MM.1S (cell line): ENCODE measurements around the gene ZC3H15.

ENCODE experiments used
- DNase-seq: peaks from one replicate; pipeline ENCODE4 v3.0.0-alpha.2; 2015
- H2AFZ ChIP-seq: fragments of 300-600 bp; sonication (generic); 2 replicates; pipeline ENCODE4 v1.6.0; 2016; ENCODE audit warnings: antibody characterized with exemption, low read length
- H3F3A ChIP-seq: fragments of 300-600 bp; sonication (generic); 2 replicates; pipeline ENCODE4 v1.6.1; 2016; ENCODE audit warnings: mild to moderate bottlenecking, antibody characterized with exemption, low read length, moderate library complexity, mixed read lengths; ENCODE audit not compliant: insufficient read depth
- H3K27ac ChIP-seq: fragments of 300-600 bp; sonication (generic); 2 replicates; pipeline ENCODE4 v1.5.1; 2016; ENCODE audit warnings: mild to moderate bottlenecking, low read length
- H3K27me3 ChIP-seq: fragments of 300-600 bp; sonication (generic); replicated peaks from 2 replicates; pipeline ENCODE4 v1.6.0; 2016; ENCODE audit warnings: low read length; ENCODE audit not compliant: insufficient read depth
- H3K36me3 ChIP-seq: fragments of 300-600 bp; sonication (generic); replicated peaks from 2 replicates; pipeline ENCODE4 v1.6.1; 2016; ENCODE audit warnings: mild to moderate bottlenecking, low read length, mixed read lengths; ENCODE audit not compliant: insufficient read depth
- H3K4me1 ChIP-seq: fragments of 300-600 bp; sonication (generic); 2 replicates; pipeline ENCODE4 v1.6.1; 2016; ENCODE audit warnings: low read length, mixed read lengths
- H3K4me2 ChIP-seq: fragments of 300-600 bp; sonication (generic); 2 replicates; pipeline ENCODE4 v1.6.0; 2016; ENCODE audit warnings: low read depth, low read length
- H3K4me3 ChIP-seq: fragments of 300-600 bp; sonication (generic); 2 replicates; pipeline ENCODE4 v1.5.1; 2016; ENCODE audit warnings: low read length, mixed read lengths
- H3K79me2 ChIP-seq: fragments of 300-600 bp; sonication (generic); 2 replicates; pipeline ENCODE4 v1.6.1; 2016; ENCODE audit warnings: mixed run types, low read length, mixed read lengths
- H3K9ac ChIP-seq: fragments of 300-600 bp; sonication (generic); 2 replicates; pipeline ENCODE4 v1.6.1; 2016; ENCODE audit warnings: low read length, mixed read lengths
- H3K9me2 ChIP-seq: fragments of 300-600 bp; sonication (generic); replicated peaks from 2 replicates; pipeline ENCODE4 v1.6.1; 2016; ENCODE audit warnings: mild to moderate bottlenecking, low read length, mixed read lengths; ENCODE audit not compliant: insufficient read depth
- H3K9me3 ChIP-seq: fragments of 300-600 bp; sonication (generic); replicated peaks from 2 replicates; pipeline ENCODE4 v1.6.1; 2016; ENCODE audit warnings: mild to moderate bottlenecking, low read length, mixed read lengths; ENCODE audit not compliant: insufficient read depth
- H4K20me1 ChIP-seq: fragments of 300-600 bp; sonication (generic); 2 replicates; pipeline ENCODE4 v1.6.1; 2016; ENCODE audit warnings: mild to moderate bottlenecking, low read length, moderate library complexity, mixed read lengths; ENCODE audit not compliant: insufficient read depth
- CTCF ChIP-seq: fragments of 300-600 bp; sonication (generic); IDR thresholded peaks from 2 replicates; pipeline ENCODE4 v1.5.1; 2016; ENCODE audit warnings: antibody characterized with exemption, low read length, mixed read lengths
- EZH2 ChIP-seq: fragments of 300-600 bp; sonication (generic); optimal IDR thresholded peaks from 2 replicates; pipeline ENCODE3; 2017; ENCODE audit warnings: low read depth, mild to moderate bottlenecking, antibody characterized with exemption, low read length, mixed read lengths
- EZH2phosphoT487 ChIP-seq: fragments of 300-600 bp; sonication (generic); IDR thresholded peaks from 2 replicates; pipeline ENCODE4 v1.6.1; 2018; ENCODE audit warnings: antibody characterized with exemption, low read length

Gene ZC3H15

GRCh38 chr2:186486651-186487647 lies 889 bp downstream of the ZC3H15 start:
- TF ChIP-seq CTCF (no peak), EZH2phosphoT487 (no peak), EZH2 (no peak)
- DNase-seq = peak; percentile 46
- peak overlapping the region; percentile 62 for H3K4me2 ChIP-seq
- peaks cover 59% of the 10 kb centered on the region for H3K79me2 ChIP-seq
- H3K9me3 ChIP-seq = no peaks in the 10 kb centered on the region
- 0 out of 2 replicates have a peak, but pooled peaks cover 3% of the 10 kb centered on the region for H3F3A ChIP-seq
- peak overlapping the region; percentile 85 for H3K9ac ChIP-seq
- peaks cover 18% of the 10 kb centered on the region; the same call in 1 of the 2 replicates for H3K4me1 ChIP-seq
- H3K9me2 ChIP-seq = no peaks in the 10 kb centered on the region
- H4K20me1 ChIP-seq = peaks cover 38% of the 10 kb centered on the region
- H3K36me3 ChIP-seq = no peaks in the 10 kb centered on the region
- H2AFZ ChIP-seq = peak overlapping the region; percentile 13; the same call in 1 of the 2 replicates
- peak overlapping the region; percentile 79 for H3K27ac ChIP-seq
- H3K27me3 ChIP-seq = no peaks in the 10 kb centered on the region
- peak overlapping the region; percentile 92 for H3K4me3 ChIP-seq

- Histone ChIP-seq H3K9me3 (no peaks in the 10 kb centered on the region), H3K27me3 (no peaks in the 10 kb centered on the region), H2AFZ (no peak overlapping the region), H3K27ac (no peak overlapping the region), H3K79me2 (peaks cover 96% of the 10 kb centered on the region), H4K20me1 (peaks cover 52% of the 10 kb centered on the region), H3K9ac (no peak overlapping the region), H3K4me1 (peaks cover 7% of the 10 kb centered on the region; the same call in 1 of the 2 replicates), H3F3A (no peaks in the 10 kb centered on the region), H3K36me3 (peaks cover 10% of the 10 kb centered on the region), H3K4me3 (no peak overlapping the region), H3K4me2 (no peak overlapping the region), H3K9me2 (no peaks in the 10 kb centered on the region)
- no peak for DNase-seq
- TF ChIP-seq EZH2phosphoT487 (no peak), CTCF (no peak), EZH2 (no peak)
These were observed 7.6 kb downstream of the ZC3H15 start for GRCh38 chr2:186493564-186494085.

GRCh38 chr2:186496401-186496800 lies 10.3 kb downstream of the ZC3H15 start:
- no peaks in the 10 kb centered on the region for H3F3A ChIP-seq
- no peak overlapping the region for H3K27ac ChIP-seq
- H3K79me2 ChIP-seq = peaks cover 94% of the 10 kb centered on the region
- no peaks in the 10 kb centered on the region for H3K4me1 ChIP-seq
- H3K4me2 ChIP-seq = no peak overlapping the region
- H3K9me3 ChIP-seq = no peaks in the 10 kb centered on the region
- peaks cover 13% of the 10 kb centered on the region for H3K36me3 ChIP-seq
- H3K27me3 ChIP-seq = no peaks in the 10 kb centered on the region
- H3K9me2 ChIP-seq = no peaks in the 10 kb centered on the region
- no peak overlapping the region for H3K4me3 ChIP-seq
- peaks cover 31% of the 10 kb centered on the region for H4K20me1 ChIP-seq
- H3K9ac ChIP-seq = no peak overlapping the region
- H2AFZ ChIP-seq = no peak overlapping the region
- TF ChIP-seq EZH2phosphoT487 = no peak
- no peak for TF ChIP-seq CTCF
- TF ChIP-seq EZH2 = no peak
- DNase-seq = no peak
